ENCODE data around the gene RPLP2. TPM values are rescaled to one million over a fixed set of nuclear protein-coding genes. Genes with fewer than 3 reads are reported as not detected.

RPLP2 gene
- polyA plus RNA-seq, 1 of the 3 experiments (the other 2 are of a cell fraction), result 799 TPM

DNA sequence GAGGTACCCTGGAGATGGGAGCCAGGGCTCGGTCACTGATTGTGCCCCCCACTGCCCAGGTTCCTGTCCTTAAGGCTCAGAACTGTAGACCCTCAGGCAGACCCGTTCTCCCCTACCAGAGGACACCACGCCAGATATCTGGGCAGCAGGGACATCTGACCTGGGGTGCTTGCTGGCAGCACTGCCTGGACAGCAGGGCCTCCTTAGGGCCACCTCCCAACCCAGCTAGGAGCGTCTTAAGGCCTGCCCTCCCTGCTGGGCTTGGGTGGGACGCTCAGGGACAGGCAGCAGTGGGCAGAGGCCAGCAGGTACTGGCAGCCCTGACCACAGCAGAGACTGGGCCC is 29.5 kb downstream of the RPLP2 start:
- Histone ChIP-seq H2AFZ (ENCODE audit: low read depth) (no peak overlapping the region), H4K20me1 (ENCODE audit: insufficient read depth) (peaks cover 69% of the 10 kb centered on the region), H3K4me1 (ENCODE audit: control insufficient read depth in 1 of 2, insufficient read depth in 2 of 2, low read depth in 1 of 2, low read length in 1 of 2) (peaks cover 3 to 32% of the 10 kb centered on the region in 2 experiments; a peak in 2 of 4 replicates), H3K27me3 (ENCODE audit: insufficient read depth) (no peaks in the 10 kb centered on the region), H3K79me2 (ENCODE audit: insufficient read depth) (peaks cover 78% of the 10 kb centered on the region), H3K27ac (ENCODE audit: low read depth in 2 of 2, low read length in 1 of 2) (0 out of 4 replicates have a peak overlapping the region, but pooled peaks of 1 of the 2 experiments have one; percentile 22), H3K9ac (no peak overlapping the region), H3K4me2 (no peak overlapping the region), H3K4me3 (ENCODE audit: low read depth in 2 of 2, low read length in 1 of 2) (no peak overlapping the region), H3K9me3 (no peaks in the 10 kb centered on the region), H3K36me3 (replicated peaks in 1 of 2; ENCODE audit: control insufficient read depth in 1 of 2, insufficient read depth in 2 of 2, low read length in 1 of 2) (peaks cover 24 to 45% of the 10 kb centered on the region in 2 experiments), H3F3A (replicated peaks; ENCODE audit: insufficient read depth) (peaks cover 47% of the 10 kb centered on the region), H3K9me2 (no peaks in the 10 kb centered on the region)
- ChIA-PET CTCF (interaction anchor here (0.6 to 3.8 kb wide), 3 partner anchors 9 to 20 kb away, joined by 3 to 21 read pairs (median 4); partner anchors contain the start of gene PNPLA2), POLR2A (interaction anchor here (2.0 kb wide), 1 partner anchor 20 kb away, joined by 7 read pairs; the partner anchor contains the start of gene PNPLA2)
- no peak for TF ChIP-seq NFIC (IDR thresholded peaks at IDR 0.05; ENCODE audit: borderline replicate concordance)
- TF ChIP-seq REST (IDR thresholded peaks at IDR 0.05; ENCODE audit: low read depth, low read length), result no peak
- peak; percentile 5; the same call in 1 of the 2 replicates for TF ChIP-seq JUND (IDR thresholded peaks at IDR 0.05)
- TF ChIP-seq GATA2 (CRISPR knock-in tag; IDR thresholded peaks at IDR 0.05), result no peak
- no peak for TF ChIP-seq TAF1 (IDR thresholded peaks at IDR 0.05; ENCODE audit: borderline replicate concordance, low read depth, low read length)
- no peak for TF ChIP-seq FOSL2 (IDR thresholded peaks at IDR 0.05; ENCODE audit: borderline replicate concordance, low read depth)
- TF ChIP-seq MXI1 (IDR thresholded peaks at IDR 0.05; ENCODE audit: low read depth, low read length), result no peak
- TF ChIP-seq POLR2AphosphoS5 (IDR thresholded peaks at IDR 0.05; ENCODE audit: low read depth, low read length), result peak; percentile 65; the same call in 1 of the 2 replicates
- no peak for TF ChIP-seq CTCF (IDR thresholded peaks at IDR 0.05)
- TF ChIP-seq, protein P1, sequence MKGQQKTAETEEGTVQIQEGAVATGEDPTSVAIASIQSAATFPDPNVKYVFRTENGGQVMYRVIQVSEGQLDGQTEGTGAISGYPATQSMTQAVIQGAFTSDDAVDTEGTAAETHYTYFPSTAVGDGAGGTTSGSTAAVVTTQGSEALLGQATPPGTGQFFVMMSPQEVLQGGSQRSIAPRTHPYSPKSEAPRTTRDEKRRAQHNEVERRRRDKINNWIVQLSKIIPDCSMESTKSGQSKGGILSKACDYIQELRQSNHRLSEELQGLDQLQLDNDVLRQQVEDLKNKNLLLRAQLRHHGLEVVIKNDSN (IDR thresholded peaks at IDR 0.05; ENCODE audit: borderline replicate concordance, low read depth), result no peak
- 0 out of 2 replicates have a peak, but pooled peaks have one; percentile 5 for TF ChIP-seq PBX3 (IDR thresholded peaks at IDR 0.05)
- TF ChIP-seq YY1 (IDR thresholded peaks at IDR 0.05; ENCODE audit: low read depth), result no peak
- TF ChIP-seq TCF12 (IDR thresholded peaks at IDR 0.05), result no peak
- no peak for TF ChIP-seq EZH2phosphoT487 (IDR thresholded peaks at IDR 0.05; ENCODE audit: borderline replicate concordance, low read depth)
- no peak for TF ChIP-seq FOXJ3 (CRISPR knock-in tag; IDR thresholded peaks at IDR 0.05)
- 90% methylated on average over 2 of the region's 5 CpGs for WGBS (ENCODE audit: low lambda C conversion rate)
- no peak for DNase-seq
